GM18498 (cell line): ENCODE data around the gene SHROOM3.

Experiments
- ATAC-seq: cut with Tn5 transposase; IDR thresholded peaks from one replicate; pipeline ENCODE4 v1.9.1; 2021; ENCODE audit warnings: mild to moderate bottlenecking, moderate library complexity; ENCODE audit not compliant: unreplicated experiment

SHROOM3 gene

DNA sequence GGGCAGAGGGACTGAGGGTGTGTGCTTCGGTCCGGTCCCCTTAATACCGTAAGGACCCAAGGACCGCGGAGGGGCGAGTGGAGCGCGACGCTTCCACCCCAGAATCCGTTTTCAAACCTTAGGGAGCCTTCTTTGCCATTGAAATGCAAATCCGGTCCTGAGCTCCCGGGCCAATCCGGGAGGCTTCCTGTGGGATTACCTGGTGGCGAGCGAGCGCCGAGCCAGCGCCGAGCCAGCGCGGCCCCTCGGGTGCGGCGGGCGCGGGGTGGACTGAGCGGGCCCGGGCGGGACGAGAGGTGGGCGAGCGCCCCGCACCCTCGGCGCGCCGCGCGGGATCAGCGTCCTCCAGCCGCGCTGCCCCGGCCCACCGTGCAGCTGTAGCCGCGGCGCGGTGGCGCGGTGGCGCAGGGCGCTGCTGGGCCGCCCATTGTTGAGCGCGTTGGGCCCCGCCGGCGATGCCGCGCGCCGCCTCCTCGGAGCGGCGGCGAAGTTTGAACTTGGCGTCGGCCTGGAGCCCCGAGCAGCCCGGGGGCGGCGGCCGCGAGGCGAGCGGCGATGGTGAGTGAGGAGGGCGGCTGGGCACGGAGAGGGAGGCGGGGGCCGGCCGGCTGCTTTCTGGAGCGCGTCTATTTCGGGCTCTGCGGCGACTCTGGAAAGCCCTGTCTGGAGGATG, 254.3 kb downstream of the SHROOM3 start:
- ATAC-seq: peak; percentile 66

- ATAC-seq: no peak
Measured at GRCh38 chr4:76690011-76690905, 255.2 kb downstream of the SHROOM3 start.

DNA sequence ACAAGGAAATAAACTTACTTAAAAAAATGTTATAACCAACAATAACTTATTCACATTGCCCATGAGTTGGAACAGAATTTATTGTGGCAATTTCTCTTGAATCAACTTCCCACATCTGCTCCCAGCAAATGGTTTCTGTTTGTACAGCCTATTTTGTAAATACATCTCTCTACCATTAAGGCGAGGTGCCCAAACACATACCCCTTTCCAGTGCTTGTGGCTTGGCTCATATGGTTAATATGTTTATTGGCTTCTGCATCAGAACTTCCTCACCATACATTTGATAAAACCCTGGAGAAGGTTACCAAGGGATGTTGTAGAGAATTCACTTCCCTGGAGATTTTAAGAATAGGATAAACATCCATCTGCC, 255.9 kb downstream of the SHROOM3 start:
- ATAC-seq: no peak

- ATAC-seq: no peak
Measured at GRCh38 chr4:76691807-76692582, 257.0 kb downstream of the SHROOM3 start.

DNA sequence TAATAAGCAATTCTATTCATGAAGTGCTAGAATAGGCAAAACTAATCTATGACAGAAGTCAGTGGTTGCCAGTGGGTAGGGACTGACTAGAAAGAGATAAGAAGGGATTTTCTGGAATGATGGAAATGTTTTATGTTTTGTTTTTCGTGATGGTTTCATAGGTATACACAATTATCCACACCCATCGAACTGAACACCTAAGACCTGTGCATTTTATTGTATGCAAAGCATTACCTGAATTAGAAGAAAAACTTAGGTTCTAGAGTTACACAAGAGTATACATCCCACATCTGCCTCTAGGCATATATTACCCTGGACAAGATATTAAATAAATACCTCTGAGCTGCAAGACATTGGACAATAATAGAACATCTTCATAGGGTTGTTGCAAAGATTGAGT, 257.7 kb downstream of the SHROOM3 start:
- no peak for ATAC-seq

DNA sequence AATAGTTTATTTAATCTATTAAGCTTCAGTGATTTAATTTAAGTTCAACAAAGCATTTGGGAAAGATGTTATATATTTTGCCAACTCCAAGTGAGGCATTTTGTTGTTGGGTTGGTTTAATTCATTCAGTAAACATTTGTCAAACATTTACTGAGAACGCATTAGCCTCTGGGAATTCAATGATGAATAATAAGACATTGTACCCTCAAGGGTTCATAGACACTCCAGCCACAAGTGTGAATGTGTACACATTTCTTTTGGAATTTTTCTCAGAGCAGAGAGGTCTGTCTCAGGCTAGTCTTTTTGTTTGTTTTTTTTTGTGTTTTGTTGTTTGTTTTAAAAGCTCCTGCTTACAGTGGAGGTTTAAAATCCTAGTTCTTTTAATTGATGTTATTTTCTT, 259.0 kb downstream of the SHROOM3 start:
- no peak for ATAC-seq

DNA sequence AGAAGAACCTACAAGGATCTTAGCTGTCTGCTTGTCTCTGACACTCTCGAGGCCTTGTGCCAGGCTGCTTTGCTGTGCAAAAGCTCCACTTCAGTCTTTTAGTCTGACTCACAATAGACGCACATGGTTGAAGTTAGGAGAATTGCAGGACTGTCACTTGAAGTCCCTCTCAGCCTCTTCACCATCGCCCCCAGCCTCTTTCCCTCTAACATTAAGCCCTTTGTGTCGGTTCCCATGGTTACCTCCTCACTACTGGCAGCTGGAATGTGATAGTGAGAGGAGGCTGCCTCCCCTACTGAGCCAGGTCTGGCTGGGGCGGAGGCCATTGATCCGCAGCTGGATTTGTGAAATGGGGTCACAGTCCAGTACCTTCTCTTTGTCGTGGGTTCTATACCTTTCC, 261.1 kb downstream of the SHROOM3 start:
- ATAC-seq: no peak

- peak; percentile 92 for ATAC-seq
Measured at GRCh38 chr4:76697129-76697803, 262.2 kb downstream of the SHROOM3 start.

- ATAC-seq: no peak
Measured at GRCh38 chr4:76698141-76698540, 263.1 kb downstream of the SHROOM3 start.

DNA sequence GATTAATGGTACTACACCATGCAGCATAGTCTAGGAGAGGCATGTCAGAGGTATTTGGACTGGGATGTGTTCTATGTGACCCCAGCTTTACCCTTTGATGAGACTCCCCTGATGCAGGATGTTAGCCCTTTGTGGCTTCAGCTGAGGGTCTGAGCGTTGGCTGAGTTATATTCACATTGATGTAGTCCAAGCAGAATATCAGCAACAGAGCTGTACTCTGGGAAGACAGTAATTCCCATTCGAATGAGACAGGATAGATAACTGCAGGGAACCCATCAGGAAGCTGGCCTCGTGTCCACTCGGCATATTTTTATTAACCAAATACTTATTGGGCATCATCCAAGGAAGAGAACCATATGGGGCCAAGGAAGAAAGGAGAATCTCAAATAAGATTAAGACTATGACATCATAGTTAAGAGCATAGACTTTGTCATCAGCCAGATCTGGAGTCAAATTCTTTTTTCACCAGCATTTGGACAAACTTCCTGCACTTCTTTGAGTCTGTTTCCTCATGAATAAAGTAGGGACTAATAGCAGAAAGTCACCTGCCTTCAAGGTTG, 264.8 kb downstream of the SHROOM3 start:
- ATAC-seq: no peak

DNA sequence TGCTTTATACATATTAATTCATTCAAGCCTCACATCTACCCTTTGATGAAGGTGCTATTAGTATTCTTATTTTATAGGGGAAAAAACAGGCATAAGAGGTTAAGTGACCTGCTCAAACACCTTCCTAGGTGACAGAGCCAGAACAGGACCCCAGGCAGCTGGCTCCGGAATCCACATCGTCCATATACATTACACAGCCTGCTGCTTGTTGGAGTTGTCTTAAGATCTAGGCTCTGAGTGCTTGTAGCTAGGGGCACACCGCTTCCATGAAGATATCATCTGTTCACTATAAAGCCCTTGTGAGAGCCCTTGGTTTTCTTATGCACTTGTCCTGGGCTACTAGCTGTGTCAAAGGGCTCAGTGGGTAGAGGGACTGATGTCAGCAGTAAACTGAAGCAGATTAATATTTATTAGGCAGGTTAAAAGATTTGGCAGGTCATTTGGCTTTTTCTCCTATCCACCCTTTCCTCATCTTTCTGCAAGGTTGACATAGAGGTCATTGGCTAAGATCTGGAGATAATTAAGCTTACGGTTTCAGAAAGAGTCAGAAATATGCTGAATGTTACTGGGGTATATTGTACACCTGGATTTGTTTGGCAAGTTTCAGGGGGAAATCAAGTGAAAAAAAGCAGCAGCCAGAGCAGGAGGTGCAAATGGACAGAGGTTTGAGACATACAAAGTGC, 267.6 kb downstream of the SHROOM3 start:
- no peak for ATAC-seq

DNA sequence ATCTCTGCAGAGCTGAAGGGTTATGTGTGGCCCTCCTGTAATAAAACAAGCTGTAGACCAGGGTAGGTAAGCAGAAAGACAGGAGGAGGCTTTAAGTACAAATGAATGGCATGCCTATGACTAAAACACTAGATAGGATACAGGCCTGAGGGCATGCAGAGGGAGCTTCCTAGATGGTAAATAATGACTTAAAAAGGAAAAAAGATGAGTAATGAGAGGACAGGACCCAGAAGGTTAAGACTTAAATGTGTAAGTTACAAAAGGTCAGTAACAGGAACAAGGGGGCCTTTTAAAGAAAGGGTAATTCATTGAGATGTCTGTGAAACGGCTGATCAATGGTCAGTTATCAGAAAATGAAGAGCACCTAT, 268.1 kb downstream of the SHROOM3 start:
- ATAC-seq: no peak

GRCh38 chr4:76703676-76704075, 268.6 kb downstream of the SHROOM3 start:
- no peak for ATAC-seq

DNA sequence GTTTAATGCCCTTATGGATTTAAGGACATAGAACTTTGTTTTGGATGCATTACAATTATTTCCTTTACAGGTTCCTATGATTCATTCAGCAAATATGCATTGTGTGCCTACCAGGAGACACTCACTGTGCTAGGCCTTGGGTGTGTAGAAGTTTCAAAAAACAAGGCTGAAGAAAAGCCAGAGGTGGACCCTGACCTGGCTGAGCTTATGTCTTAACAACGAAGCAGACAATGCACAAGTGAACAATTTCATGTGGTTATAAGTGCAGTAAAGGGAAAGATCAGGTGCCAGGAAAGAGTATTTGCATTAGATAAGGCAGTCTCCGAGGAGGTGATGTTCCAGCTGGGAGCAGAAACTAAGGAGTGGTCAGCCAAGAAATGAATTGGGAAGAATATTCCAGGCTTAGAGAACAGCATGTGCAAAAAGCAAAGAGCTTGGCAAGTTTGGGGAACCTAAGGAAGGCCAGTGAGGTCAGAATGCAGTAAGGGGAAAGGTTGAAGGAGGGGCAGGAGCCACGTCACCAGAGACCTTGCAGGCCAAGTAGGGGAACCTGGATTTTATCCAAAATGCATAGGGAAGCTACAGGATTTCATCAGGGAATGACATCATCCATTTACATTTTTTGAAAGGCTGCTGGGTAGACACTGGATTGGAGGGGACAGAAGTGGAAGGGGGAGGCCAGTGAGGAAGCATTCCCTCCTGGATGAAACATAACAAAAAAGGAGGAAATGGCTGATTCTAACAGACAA, 269.3 kb downstream of the SHROOM3 start:
- ATAC-seq: no peak

GRCh38 chr4:76705472-76705871, 270.4 kb downstream of the SHROOM3 start:
- ATAC-seq: no peak

DNA sequence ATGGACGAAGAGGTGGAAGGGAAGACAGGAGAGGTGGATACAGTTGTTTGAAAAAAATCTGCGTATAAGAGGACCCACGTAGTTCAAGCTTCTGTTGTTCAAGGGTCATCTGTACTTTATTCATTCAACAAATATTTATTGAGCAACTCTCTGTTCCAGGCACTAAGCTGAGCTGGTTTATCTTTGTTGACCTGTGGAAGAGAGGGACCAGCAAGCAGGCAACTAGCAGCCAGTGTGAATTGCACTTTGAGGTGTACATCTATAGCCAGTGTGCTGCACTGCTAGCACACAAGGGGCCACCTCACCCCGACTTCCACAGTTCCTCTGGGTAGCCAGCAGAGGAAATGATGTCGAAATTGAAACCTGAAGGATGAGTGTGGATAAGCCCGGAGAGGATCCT, 271.6 kb downstream of the SHROOM3 start:
- ATAC-seq: no peak

GRCh38 chr4:76708971-76709771, 274.1 kb downstream of the SHROOM3 start:
- no peak for ATAC-seq

GRCh38 chr4:76709772-76710090, 274.7 kb downstream of the SHROOM3 start:
- ATAC-seq: no peak

DNA sequence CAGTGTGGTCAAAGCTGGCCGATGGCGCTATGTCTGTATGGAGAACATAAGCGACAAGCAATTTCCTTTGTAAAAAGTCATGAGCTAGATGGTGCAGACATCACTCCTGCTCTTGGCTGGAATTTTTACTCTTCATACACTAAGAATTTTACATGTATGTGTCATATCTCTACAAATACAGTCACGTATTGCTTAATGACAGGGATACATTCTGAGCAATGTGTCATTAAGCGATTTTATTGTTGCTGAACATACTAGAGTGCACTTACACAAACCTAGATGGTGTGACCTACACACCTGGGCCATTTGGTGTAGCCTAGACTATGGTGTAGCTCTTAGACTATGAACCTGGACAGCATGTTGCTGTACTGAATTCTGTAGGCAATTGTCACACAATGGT, 277.5 kb downstream of the SHROOM3 start:
- no peak for ATAC-seq
